ENCODE data around the gene B3GAT1.

B3GAT1 gene

DNA sequence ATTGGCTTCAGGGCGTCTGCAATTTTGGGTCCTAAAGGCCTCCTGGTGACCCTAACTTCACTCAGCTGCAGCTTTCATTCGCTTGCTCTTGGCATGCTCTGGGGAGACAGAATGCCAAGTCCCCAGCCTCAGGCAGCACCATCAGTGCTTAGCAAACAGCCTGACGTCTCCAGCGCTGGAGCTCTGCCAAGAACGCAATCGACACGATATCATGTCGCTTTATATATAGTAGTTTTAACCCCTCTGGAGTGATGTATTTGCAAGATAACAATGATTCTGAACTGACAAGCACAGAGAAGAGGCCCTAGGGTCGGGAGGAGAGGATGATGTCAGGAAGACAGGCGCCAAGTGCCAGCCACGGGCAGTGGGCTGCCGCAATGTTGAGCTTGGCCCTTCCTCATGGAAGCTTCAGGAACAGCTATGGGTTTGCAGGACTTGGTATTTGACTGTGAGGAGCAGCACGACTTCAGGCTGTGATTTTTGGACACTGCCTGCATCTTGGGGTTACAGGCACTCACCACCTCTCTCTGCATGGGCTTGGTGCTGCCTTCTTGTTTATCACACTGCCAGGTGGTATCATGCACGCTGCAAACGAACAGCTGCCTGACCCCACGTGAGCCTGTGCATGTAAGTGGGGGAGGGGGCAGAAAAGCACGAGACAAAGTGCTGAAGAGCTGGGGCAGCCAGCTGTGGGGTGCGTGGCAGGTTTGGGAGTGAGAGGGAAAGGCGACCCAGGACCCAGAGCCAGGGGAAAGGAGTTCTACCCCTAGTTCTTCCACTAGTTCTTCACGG, 26.1 kb downstream of the B3GAT1 start:
- no peak for TF ChIP-seq FOXK2 (IDR thresholded peaks at IDR 0.05)
- no peak for TF ChIP-seq FOXM1 (IDR thresholded peaks at IDR 0.05; ENCODE audit: borderline replicate concordance)
- no peak for TF ChIP-seq SP1 (IDR thresholded peaks at IDR 0.05)
- TF ChIP-seq NFRKB (IDR thresholded peaks at IDR 0.05) = no peak
- no peak for TF ChIP-seq L3MBTL2 (conservative IDR thresholded peaks at IDR 0.05)
- no peak for TF ChIP-seq ELF4 (IDR thresholded peaks at IDR 0.05)
- TF ChIP-seq CTBP1 (IDR thresholded peaks at IDR 0.05; ENCODE audit: borderline replicate concordance) = no peak
- TF ChIP-seq, protein P1, sequence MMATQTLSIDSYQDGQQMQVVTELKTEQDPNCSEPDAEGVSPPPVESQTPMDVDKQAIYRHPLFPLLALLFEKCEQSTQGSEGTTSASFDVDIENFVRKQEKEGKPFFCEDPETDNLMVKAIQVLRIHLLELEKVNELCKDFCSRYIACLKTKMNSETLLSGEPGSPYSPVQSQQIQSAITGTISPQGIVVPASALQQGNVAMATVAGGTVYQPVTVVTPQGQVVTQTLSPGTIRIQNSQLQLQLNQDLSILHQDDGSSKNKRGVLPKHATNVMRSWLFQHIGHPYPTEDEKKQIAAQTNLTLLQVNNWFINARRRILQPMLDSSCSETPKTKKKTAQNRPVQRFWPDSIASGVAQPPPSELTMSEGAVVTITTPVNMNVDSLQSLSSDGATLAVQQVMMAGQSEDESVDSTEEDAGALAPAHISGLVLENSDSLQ (IDR thresholded peaks at IDR 0.05) = no peak
- TF ChIP-seq FOXA1 (IDR thresholded peaks at IDR 0.05) = no peak
- TF ChIP-seq HDGF (IDR thresholded peaks at IDR 0.05; ENCODE audit: borderline replicate concordance) = no peak
- TF ChIP-seq BHLHE40 (IDR thresholded peaks at IDR 0.05; ENCODE audit: borderline replicate concordance) = no peak
- TF ChIP-seq LEF1 (IDR thresholded peaks at IDR 0.05; ENCODE audit: borderline replicate concordance) = no peak
- no peak for TF ChIP-seq SUZ12 (IDR thresholded peaks at IDR 0.05)
- TF ChIP-seq ZNF384 (IDR thresholded peaks at IDR 0.05) = no peak
- no peak for TF ChIP-seq TARDBP (IDR thresholded peaks at IDR 0.05)
- no peak for TF ChIP-seq ARNT (IDR thresholded peaks at IDR 0.05)
- ChIA-PET CTCF (no interaction called here), POLR2A (no interaction called here)
- peak; percentile 38 for DNase-seq (ENCODE audit: extremely low spot score)

DNA sequence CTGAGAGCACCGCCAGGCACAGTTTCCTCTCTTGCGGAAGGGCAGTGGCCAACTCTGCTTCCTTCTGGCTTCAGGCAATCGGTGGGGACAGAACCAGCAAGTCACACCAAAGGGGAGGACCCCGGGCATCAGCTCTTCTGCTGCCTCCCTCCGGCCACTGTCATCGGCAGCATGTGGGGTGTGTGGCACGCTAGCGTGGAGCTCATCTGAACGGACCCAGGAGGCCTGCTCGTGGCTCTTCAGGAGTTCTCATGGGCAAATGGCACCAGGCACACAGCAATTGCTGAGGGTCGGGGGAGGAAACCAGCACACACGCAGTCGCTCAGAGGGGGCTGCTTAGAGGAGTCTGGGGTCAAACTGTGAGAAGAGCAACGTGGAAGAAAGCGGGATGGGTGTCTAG, 26.9 kb downstream of the B3GAT1 start:
- ChIA-PET POLR2A (no interaction called here), CTCF (no interaction called here)

DNA sequence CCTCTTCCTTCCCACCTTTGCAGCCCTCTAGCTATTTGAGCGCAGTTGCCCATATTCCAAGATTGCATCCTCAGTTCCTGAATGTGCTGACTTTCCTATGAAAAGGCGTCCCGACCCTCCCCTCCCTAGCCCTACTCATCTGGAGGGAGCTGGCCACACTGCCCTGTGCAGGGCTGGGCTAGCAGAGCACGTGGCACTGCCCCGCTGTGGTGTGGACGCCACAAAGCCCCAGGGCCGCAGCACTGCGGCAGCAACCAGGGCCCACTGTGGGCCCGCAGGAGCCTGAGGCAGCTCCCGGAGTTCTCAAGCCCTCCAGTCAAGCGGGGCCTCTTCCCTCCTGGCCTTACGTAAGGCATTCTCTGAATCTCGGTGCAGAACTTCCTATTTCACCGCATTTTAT, 27.6 kb downstream of the B3GAT1 start:
- no peak for TF ChIP-seq FOXM1 (IDR thresholded peaks at IDR 0.05; ENCODE audit: borderline replicate concordance)
- no peak for TF ChIP-seq SUZ12 (IDR thresholded peaks at IDR 0.05)
- TF ChIP-seq TARDBP (IDR thresholded peaks at IDR 0.05) = no peak
- TF ChIP-seq CTBP1 (IDR thresholded peaks at IDR 0.05; ENCODE audit: borderline replicate concordance) = no peak
- no peak for TF ChIP-seq SP1 (IDR thresholded peaks at IDR 0.05)
- no peak for TF ChIP-seq NFRKB (IDR thresholded peaks at IDR 0.05)
- TF ChIP-seq BHLHE40 (IDR thresholded peaks at IDR 0.05; ENCODE audit: borderline replicate concordance) = no peak
- TF ChIP-seq L3MBTL2 (conservative IDR thresholded peaks at IDR 0.05) = no peak
- no peak for DNase-seq (ENCODE audit: extremely low spot score)
- POLR2A ChIA-PET = no interaction called here
- CTCF ChIA-PET = no interaction called here

More for the DNA sequence above, 26.9 kb downstream of the B3GAT1 start:
- TF ChIP-seq LEF1 (IDR thresholded peaks at IDR 0.05; ENCODE audit: borderline replicate concordance) = no peak
- TF ChIP-seq HDGF (IDR thresholded peaks at IDR 0.05; ENCODE audit: borderline replicate concordance) = no peak
- no peak for TF ChIP-seq ARNT (IDR thresholded peaks at IDR 0.05)
- TF ChIP-seq, protein P1 (IDR thresholded peaks at IDR 0.05) = no peak
- TF ChIP-seq NFRKB (IDR thresholded peaks at IDR 0.05) = no peak
- TF ChIP-seq SUZ12 (IDR thresholded peaks at IDR 0.05) = no peak
- no peak for TF ChIP-seq ELF4 (IDR thresholded peaks at IDR 0.05)
- no peak for TF ChIP-seq FOXA1 (IDR thresholded peaks at IDR 0.05)
- TF ChIP-seq SP1 (IDR thresholded peaks at IDR 0.05) = no peak
- no peak for TF ChIP-seq BHLHE40 (IDR thresholded peaks at IDR 0.05; ENCODE audit: borderline replicate concordance)
- no peak for TF ChIP-seq CTBP1 (IDR thresholded peaks at IDR 0.05; ENCODE audit: borderline replicate concordance)
- TF ChIP-seq L3MBTL2 (conservative IDR thresholded peaks at IDR 0.05) = no peak
- no peak for DNase-seq (ENCODE audit: extremely low spot score)

DNA sequence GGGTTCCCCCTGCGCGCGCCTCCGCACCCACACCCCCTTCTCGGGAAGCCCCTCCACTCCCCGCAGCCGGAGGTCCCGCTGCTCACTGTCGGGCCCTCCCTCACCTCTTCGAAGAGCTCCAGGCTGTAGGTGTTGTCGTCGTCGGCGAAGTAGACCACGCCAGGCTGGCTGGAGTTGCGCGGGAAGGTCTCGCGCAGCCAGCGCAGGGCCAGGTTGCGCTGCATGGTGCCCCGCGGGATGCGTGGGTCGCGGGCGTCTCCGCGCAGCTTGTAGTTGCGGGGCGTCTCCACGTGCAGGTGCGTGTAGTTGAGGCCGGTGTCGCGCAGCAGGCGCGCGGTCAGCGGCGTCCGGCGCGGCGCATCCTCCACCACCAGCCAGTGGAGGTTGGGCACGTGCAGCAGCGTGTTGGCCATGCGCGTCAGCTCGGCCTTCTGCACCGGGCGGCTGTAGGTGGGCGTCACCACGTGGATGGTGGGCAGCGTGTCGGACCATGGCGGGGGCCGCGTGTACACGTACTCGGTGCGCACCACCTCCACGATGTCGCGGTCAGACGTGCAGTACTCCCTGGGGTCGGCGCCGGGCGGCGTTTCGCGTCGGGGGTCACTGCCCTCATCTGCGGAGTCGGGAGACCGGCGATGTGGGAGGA, 28.3 kb downstream of the B3GAT1 start:
- POLR2A ChIA-PET = no interaction called here
- CTCF ChIA-PET = no interaction called here
- no peak for DNase-seq (ENCODE audit: extremely low spot score)
- TF ChIP-seq CTBP1 (IDR thresholded peaks at IDR 0.05; ENCODE audit: borderline replicate concordance) (no peak), LEF1 (IDR thresholded peaks at IDR 0.05; ENCODE audit: borderline replicate concordance) (no peak), HDGF (IDR thresholded peaks at IDR 0.05; ENCODE audit: borderline replicate concordance) (no peak), L3MBTL2 (conservative IDR thresholded peaks at IDR 0.05) (no peak), ZNF384 (IDR thresholded peaks at IDR 0.05) (no peak), ARNT (IDR thresholded peaks at IDR 0.05) (no peak), FOXM1 (IDR thresholded peaks at IDR 0.05; ENCODE audit: borderline replicate concordance) (no peak)
- TF ChIP-seq, protein P1 (IDR thresholded peaks at IDR 0.05) = no peak

DNA sequence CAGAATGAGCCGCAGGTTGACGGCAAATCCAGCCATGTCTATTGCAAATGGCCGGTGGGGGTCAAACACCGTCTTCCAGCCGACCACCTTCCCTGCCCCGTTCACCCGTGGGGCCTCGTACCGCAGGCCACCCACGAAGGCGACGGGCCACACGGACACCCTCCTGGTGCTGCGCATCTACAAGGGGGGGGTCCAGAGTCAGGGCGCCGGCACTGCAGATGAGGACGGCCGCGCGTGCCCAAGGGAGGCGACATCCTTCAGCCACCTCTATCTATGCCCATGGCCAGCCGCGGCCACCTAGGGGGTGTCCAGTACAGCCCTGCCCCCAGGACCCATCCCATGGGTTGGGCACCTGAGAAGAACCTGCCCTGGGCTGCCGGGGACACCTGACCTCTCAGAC, 29.2 kb downstream of the B3GAT1 start:
- DNase-seq (ENCODE audit: extremely low spot score) = no peak
- TF ChIP-seq FOXM1 (IDR thresholded peaks at IDR 0.05; ENCODE audit: borderline replicate concordance) (no peak), L3MBTL2 (conservative IDR thresholded peaks at IDR 0.05) (no peak), ARNT (IDR thresholded peaks at IDR 0.05) (no peak), SUZ12 (IDR thresholded peaks at IDR 0.05) (no peak)
- CTCF ChIA-PET = no interaction called here
- POLR2A ChIA-PET = no interaction called here

DNA sequence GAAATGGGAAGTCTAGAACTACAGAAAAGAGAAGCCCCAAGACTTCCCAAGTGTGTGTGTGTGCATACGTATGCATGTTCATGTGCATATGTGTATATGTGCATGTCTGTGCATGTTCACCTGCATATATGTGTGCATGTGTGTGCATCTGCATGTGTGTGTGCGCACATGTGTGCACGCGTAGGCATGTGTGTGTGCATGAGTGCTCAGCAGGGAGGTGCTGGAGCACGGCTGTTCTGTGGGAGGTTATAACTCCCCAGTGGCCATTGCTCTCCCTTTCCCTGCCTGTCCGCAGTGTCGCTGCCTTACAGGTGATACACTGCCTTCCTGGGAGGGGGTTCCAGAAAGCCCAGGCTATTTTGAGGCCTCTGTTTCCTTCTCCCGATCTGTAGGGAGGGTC, 29.8 kb downstream of the B3GAT1 start:
- ChIA-PET POLR2A (no interaction called here), CTCF (no interaction called here)
- TF ChIP-seq SP1 (IDR thresholded peaks at IDR 0.05) = no peak
- TF ChIP-seq TARDBP (IDR thresholded peaks at IDR 0.05) = no peak
- no peak for TF ChIP-seq CTBP1 (IDR thresholded peaks at IDR 0.05; ENCODE audit: borderline replicate concordance)
- TF ChIP-seq ZNF384 (IDR thresholded peaks at IDR 0.05) = no peak
- TF ChIP-seq SUZ12 (IDR thresholded peaks at IDR 0.05) = no peak
- TF ChIP-seq ELF4 (IDR thresholded peaks at IDR 0.05) = no peak
- TF ChIP-seq FOXK2 (IDR thresholded peaks at IDR 0.05) = no peak
- TF ChIP-seq NFRKB (IDR thresholded peaks at IDR 0.05) = no peak
- TF ChIP-seq FOXA1 (IDR thresholded peaks at IDR 0.05) = no peak
- TF ChIP-seq LEF1 (IDR thresholded peaks at IDR 0.05; ENCODE audit: borderline replicate concordance) = no peak
- no peak for TF ChIP-seq FOXM1 (IDR thresholded peaks at IDR 0.05; ENCODE audit: borderline replicate concordance)
- no peak for TF ChIP-seq L3MBTL2 (conservative IDR thresholded peaks at IDR 0.05)
- DNase-seq (ENCODE audit: extremely low spot score) = no peak

All from HEK293T (cell line).